22Rv1 (cell line): ENCODE measurements around the gene GNAL.

Source experiments
- CTCF ChIP-seq: fragments of 450-650 bp; IDR thresholded peaks from 2 replicates; pipeline ENCODE4 v1.5.1; 2017; ENCODE audit warnings: mild to moderate bottlenecking
- ZFX ChIP-seq: fragments of 450-650 bp; IDR thresholded peaks from 2 replicates; pipeline ENCODE4 v1.6.1; 2017; ENCODE audit warnings: antibody characterized with exemption, borderline replicate concordance

- TF ChIP-seq CTCF (no peak), ZFX (no peak)
Measured at GRCh38 chr18:11780042-11780441, 91.0 kb downstream of the GNAL start.
